KOPT-K1 (cell line): ENCODE measurements around the gene STXBP4.

Experiments used
- H3K27ac ChIP-seq: fragments of 200-600 bp; sonication (generic); 2 replicates; pipeline ENCODE4 v1.5.1; 2016; ENCODE audit warnings: antibody characterized with exemption, mild to moderate bottlenecking, low read depth, low read length; ENCODE audit not compliant: poor library complexity, severe bottlenecking
- H3K36me3 ChIP-seq: fragments of 200-600 bp; sonication (generic); 2 replicates; pipeline ENCODE4 v1.5.1; 2017; ENCODE audit warnings: antibody characterized with exemption, mild to moderate bottlenecking, low read length, moderate library complexity; ENCODE audit not compliant: insufficient read depth
- H3K9me3 ChIP-seq: fragments of 200-600 bp; sonication (generic); 2 replicates; pipeline ENCODE4 v1.5.1; 2017; ENCODE audit warnings: antibody characterized with exemption, low read length, mild to moderate bottlenecking; ENCODE audit not compliant: insufficient read depth, poor library complexity, severe bottlenecking

The STXBP4 gene

GRCh38 chr17:55154101-55154500 lies 185.5 kb downstream of the STXBP4 start:
- H3K27ac ChIP-seq, result no peak overlapping the region
- H3K9me3 ChIP-seq, result no peaks in the 10 kb centered on the region
- no peaks in the 10 kb centered on the region for H3K36me3 ChIP-seq

- peaks cover 5% of the 10 kb centered on the region; the same call in 1 of the 2 replicates for H3K36me3 ChIP-seq
- no peaks in the 10 kb centered on the region for H3K9me3 ChIP-seq
- H3K27ac ChIP-seq, result no peak overlapping the region
Measured at GRCh38 chr17:55155856-55156560, 187.4 kb downstream of the STXBP4 start.

- no peaks in the 10 kb centered on the region for H3K9me3 ChIP-seq
- peaks cover 5% of the 10 kb centered on the region; the same call in 1 of the 2 replicates for H3K36me3 ChIP-seq
- H3K27ac ChIP-seq, result no peak overlapping the region
Measured at GRCh38 chr17:55157165-55157564, 188.6 kb downstream of the STXBP4 start.

GRCh38 chr17:55158439-55158838 lies 189.9 kb downstream of the STXBP4 start:
- no peaks in the 10 kb centered on the region for H3K9me3 ChIP-seq
- H3K27ac ChIP-seq, result no peak overlapping the region
- H3K36me3 ChIP-seq, result peaks cover 5% of the 10 kb centered on the region; the same call in 1 of the 2 replicates

GRCh38 chr17:55159251-55159650 lies 190.7 kb downstream of the STXBP4 start:
- Histone ChIP-seq H3K9me3 (no peaks in the 10 kb centered on the region), H3K36me3 (peaks cover 5% of the 10 kb centered on the region; the same call in 1 of the 2 replicates), H3K27ac (no peak overlapping the region)

- Histone ChIP-seq H3K9me3 (no peaks in the 10 kb centered on the region), H3K36me3 (peaks cover 5% of the 10 kb centered on the region; the same call in 1 of the 2 replicates)
Measured at GRCh38 chr17:55160501-55160900, 191.9 kb downstream of the STXBP4 start.

GRCh38 chr17:55161935-55162555 lies 193.5 kb downstream of the STXBP4 start:
- Histone ChIP-seq H3K9me3 (no peaks in the 10 kb centered on the region), H3K36me3 (peaks cover 5% of the 10 kb centered on the region; the same call in 1 of the 2 replicates), H3K27ac (no peak overlapping the region)

More at GRCh38 chr17:55160501-55160900, 191.9 kb downstream of the STXBP4 start:
- no peak overlapping the region for H3K27ac ChIP-seq

- Histone ChIP-seq H3K36me3 (peaks cover 5% of the 10 kb centered on the region; the same call in 1 of the 2 replicates), H3K9me3 (no peaks in the 10 kb centered on the region), H3K27ac (no peak overlapping the region)
Measured at GRCh38 chr17:55162556-55162946, 194.0 kb downstream of the STXBP4 start.

- Histone ChIP-seq H3K9me3 (no peaks in the 10 kb centered on the region), H3K27ac (no peak overlapping the region), H3K36me3 (peaks cover 5% of the 10 kb centered on the region; the same call in 1 of the 2 replicates)
Measured at GRCh38 chr17:55163408-55163807, 194.8 kb downstream of the STXBP4 start.

- H3K27ac ChIP-seq, result no peak overlapping the region
- no peaks in the 10 kb centered on the region for H3K9me3 ChIP-seq
- no peaks in the 10 kb centered on the region for H3K36me3 ChIP-seq
Measured at GRCh38 chr17:55166506-55166905, 197.9 kb downstream of the STXBP4 start.

- no peak overlapping the region for H3K27ac ChIP-seq
- no peaks in the 10 kb centered on the region for H3K36me3 ChIP-seq
- H3K9me3 ChIP-seq, result no peaks in the 10 kb centered on the region
Measured at GRCh38 chr17:55167024-55167725, 198.6 kb downstream of the STXBP4 start.

GRCh38 chr17:55168958-55169687 lies 200.6 kb downstream of the STXBP4 start:
- Histone ChIP-seq H3K36me3 (no peaks in the 10 kb centered on the region), H3K9me3 (peaks cover 4% of the 10 kb centered on the region), H3K27ac (no peak overlapping the region)

GRCh38 chr17:55171634-55172328 lies 203.2 kb downstream of the STXBP4 start:
- Histone ChIP-seq H3K36me3 (no peaks in the 10 kb centered on the region), H3K27ac (no peak overlapping the region), H3K9me3 (peaks cover 8% of the 10 kb centered on the region)

GRCh38 chr17:55172612-55173011 lies 204.0 kb downstream of the STXBP4 start:
- Histone ChIP-seq H3K36me3 (no peaks in the 10 kb centered on the region), H3K27ac (no peak overlapping the region), H3K9me3 (peaks cover 8% of the 10 kb centered on the region)
